Activated naive CD8-positive, alpha-beta T cell (primary cell): Measurements from ENCODE around the gene MCTP1.
"Not testable (repeated sequence)": the region's sequence is repeated elsewhere in the genome, so short reads cannot be mapped to it uniquely, and the experiment has no call there.

Experiments used
- H3K27ac Mint-ChIP-seq: one replicate; pipeline ENCODE4 v1.8.0; 2021; ENCODE audit warnings: mixed read lengths
- H3K27me3 Mint-ChIP-seq: one replicate; pipeline ENCODE4 v1.8.0; 2021; ENCODE audit warnings: mixed read lengths
- H3K36me3 Mint-ChIP-seq: one replicate; pipeline ENCODE4 v1.8.0; 2021; ENCODE audit warnings: mixed read lengths
- H3K4me1 Mint-ChIP-seq: one replicate; pipeline ENCODE4 v1.8.0; 2021; ENCODE audit warnings: low read depth, mixed read lengths
- H3K4me3 Mint-ChIP-seq: one replicate; pipeline ENCODE4 v1.8.0; 2021; ENCODE audit warnings: mild to moderate bottlenecking, mixed read lengths
- H3K9me3 Mint-ChIP-seq: one replicate; pipeline ENCODE4 v1.8.0; 2021; ENCODE audit warnings: low read depth, mixed read lengths

Gene MCTP1

GRCh38 chr5:95177456-95177855, 107.4 kb downstream of the MCTP1 start:
- H3K9me3 Mint-ChIP-seq = peaks cover 4% of the 10 kb centered on the region
- H3K27me3 Mint-ChIP-seq = no peaks in the 10 kb centered on the region
- H3K4me1 Mint-ChIP-seq = no peaks in the 10 kb centered on the region
- no peaks in the 10 kb centered on the region for H3K36me3 Mint-ChIP-seq
- H3K27ac Mint-ChIP-seq = no peak overlapping the region
- H3K4me3 Mint-ChIP-seq = no peak overlapping the region

GRCh38 chr5:95175106-95175505, 109.8 kb downstream of the MCTP1 start:
- no peaks in the 10 kb centered on the region for H3K4me1 Mint-ChIP-seq
- H3K27ac Mint-ChIP-seq = no peak overlapping the region
- peaks cover 4% of the 10 kb centered on the region for H3K9me3 Mint-ChIP-seq
- H3K4me3 Mint-ChIP-seq = no peak overlapping the region
- no peaks in the 10 kb centered on the region for H3K36me3 Mint-ChIP-seq
- peaks cover 1% of the 10 kb centered on the region for H3K27me3 Mint-ChIP-seq

DNA sequence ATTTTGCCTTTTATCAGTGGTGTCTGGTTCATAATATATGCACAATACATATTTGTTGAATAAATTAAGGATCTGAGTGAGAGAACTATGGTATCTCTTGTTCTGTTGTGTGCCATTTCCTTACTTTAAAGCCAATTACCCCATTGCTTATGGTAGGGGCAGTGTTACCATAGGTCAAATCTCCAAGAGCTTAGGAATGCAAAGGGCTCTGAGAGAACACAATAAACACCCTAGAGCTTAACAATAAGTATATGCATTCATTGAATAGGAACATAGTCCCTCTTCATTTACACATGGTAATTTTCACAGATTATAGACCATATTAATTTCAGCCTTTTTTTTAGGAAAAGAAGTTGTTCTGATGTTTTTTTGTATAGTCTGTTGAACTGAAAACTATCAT, 112.2 kb downstream of the MCTP1 start:
- Mint-ChIP-seq H3K27me3 (peaks cover 1% of the 10 kb centered on the region), H3K27ac (no peak overlapping the region), H3K9me3 (no peaks in the 10 kb centered on the region), H3K4me1 (no peaks in the 10 kb centered on the region), H3K4me3 (no peak overlapping the region), H3K36me3 (no peaks in the 10 kb centered on the region)

DNA sequence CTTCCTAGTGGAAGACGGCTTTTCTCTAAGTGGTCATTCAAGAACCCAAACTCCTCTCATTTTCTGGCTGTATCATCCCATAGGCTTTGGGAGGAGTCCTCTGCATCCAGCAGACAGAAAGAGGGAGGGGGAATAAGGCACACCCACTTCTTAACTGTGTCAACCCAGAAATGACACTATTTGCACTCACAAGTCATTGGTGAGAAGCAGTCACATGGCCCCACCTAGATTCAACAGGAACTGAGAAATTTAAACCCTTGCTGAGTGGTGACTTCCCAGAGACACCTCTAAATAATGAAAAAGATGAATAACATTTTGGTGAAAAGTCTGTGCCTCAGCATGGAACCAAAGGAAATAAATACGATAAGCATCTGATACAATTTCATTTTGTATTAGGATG, 120.0 kb downstream of the MCTP1 start:
- Mint-ChIP-seq H3K27me3 (no peaks in the 10 kb centered on the region), H3K4me3 (no peak overlapping the region), H3K4me1 (peaks cover 5% of the 10 kb centered on the region), H3K36me3 (no peaks in the 10 kb centered on the region), H3K27ac (no peak overlapping the region), H3K9me3 (no peaks in the 10 kb centered on the region)

GRCh38 chr5:95163079-95163478, 121.8 kb downstream of the MCTP1 start:
- Mint-ChIP-seq H3K4me1 (peaks cover 5% of the 10 kb centered on the region), H3K36me3 (no peaks in the 10 kb centered on the region), H3K9me3 (no peaks in the 10 kb centered on the region), H3K4me3 (no peak overlapping the region), H3K27ac (no peak overlapping the region), H3K27me3 (no peaks in the 10 kb centered on the region)

- Mint-ChIP-seq H3K9me3 (no peaks in the 10 kb centered on the region), H3K36me3 (no peaks in the 10 kb centered on the region), H3K27ac (no peak overlapping the region), H3K4me3 (no peak overlapping the region), H3K27me3 (no peaks in the 10 kb centered on the region), H3K4me1 (peaks cover 5% of the 10 kb centered on the region)
Observed at GRCh38 chr5:95162231-95162992, 122.5 kb downstream of the MCTP1 start.

DNA sequence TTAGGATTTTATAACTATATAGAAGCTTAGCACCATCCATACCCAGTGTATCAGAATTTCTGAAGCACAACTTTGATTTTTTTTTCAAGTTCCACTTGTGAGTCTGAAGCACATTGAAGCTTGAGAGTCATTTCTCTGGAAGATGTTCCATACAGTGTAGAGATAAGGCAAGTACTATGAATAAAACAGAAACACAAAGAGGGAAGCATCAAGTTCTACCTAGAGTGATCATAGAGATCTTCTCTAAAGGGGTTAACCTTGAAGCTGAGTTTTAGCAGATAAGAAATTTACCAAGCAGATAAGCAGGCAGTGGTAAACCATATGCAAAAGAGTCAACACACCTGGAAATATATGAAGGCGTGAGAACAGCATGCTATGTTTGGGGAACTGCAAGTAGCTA, 125.3 kb downstream of the MCTP1 start:
- Mint-ChIP-seq H3K36me3 (no peaks in the 10 kb centered on the region), H3K27ac (no peak overlapping the region), H3K9me3 (no peaks in the 10 kb centered on the region), H3K4me3 (no peak overlapping the region), H3K27me3 (no peaks in the 10 kb centered on the region), H3K4me1 (peaks cover 5% of the 10 kb centered on the region)

GRCh38 chr5:95155888-95156287, 129.0 kb downstream of the MCTP1 start:
- H3K4me3 Mint-ChIP-seq = no peak overlapping the region
- H3K36me3 Mint-ChIP-seq = no peaks in the 10 kb centered on the region
- no peak overlapping the region for H3K27ac Mint-ChIP-seq
- no peaks in the 10 kb centered on the region for H3K4me1 Mint-ChIP-seq
- H3K27me3 Mint-ChIP-seq = no peaks in the 10 kb centered on the region
- H3K9me3 Mint-ChIP-seq = no peaks in the 10 kb centered on the region

GRCh38 chr5:95153511-95153910, 131.4 kb downstream of the MCTP1 start:
- no peaks in the 10 kb centered on the region for H3K4me1 Mint-ChIP-seq
- no peaks in the 10 kb centered on the region for H3K36me3 Mint-ChIP-seq
- H3K27me3 Mint-ChIP-seq = no peaks in the 10 kb centered on the region
- no peak overlapping the region for H3K4me3 Mint-ChIP-seq
- no peak overlapping the region for H3K27ac Mint-ChIP-seq
- peaks cover 1% of the 10 kb centered on the region for H3K9me3 Mint-ChIP-seq

- Mint-ChIP-seq H3K36me3 (no peaks in the 10 kb centered on the region), H3K4me1 (no peaks in the 10 kb centered on the region), H3K4me3 (no peak overlapping the region), H3K27ac (no peak overlapping the region), H3K9me3 (peaks cover 10% of the 10 kb centered on the region), H3K27me3 (no peaks in the 10 kb centered on the region)
Observed at GRCh38 chr5:95152535-95152934, 132.4 kb downstream of the MCTP1 start.

- no peaks in the 10 kb centered on the region for H3K4me1 Mint-ChIP-seq
- H3K27ac Mint-ChIP-seq = no peak overlapping the region
- H3K36me3 Mint-ChIP-seq = no peaks in the 10 kb centered on the region
- peaks cover 10% of the 10 kb centered on the region for H3K9me3 Mint-ChIP-seq
- no peaks in the 10 kb centered on the region for H3K27me3 Mint-ChIP-seq
- H3K4me3 Mint-ChIP-seq = no peak overlapping the region
Observed at GRCh38 chr5:95152131-95152530, 132.8 kb downstream of the MCTP1 start.

GRCh38 chr5:95151694-95152093, 133.2 kb downstream of the MCTP1 start:
- no peak overlapping the region for H3K27ac Mint-ChIP-seq
- no peaks in the 10 kb centered on the region for H3K4me1 Mint-ChIP-seq
- no peaks in the 10 kb centered on the region for H3K36me3 Mint-ChIP-seq
- H3K9me3 Mint-ChIP-seq = peaks cover 10% of the 10 kb centered on the region
- H3K4me3 Mint-ChIP-seq = no peak overlapping the region
- no peaks in the 10 kb centered on the region for H3K27me3 Mint-ChIP-seq

GRCh38 chr5:95149387-95149786, 135.5 kb downstream of the MCTP1 start:
- H3K4me1 Mint-ChIP-seq = no peaks in the 10 kb centered on the region
- H3K27ac Mint-ChIP-seq = no peak overlapping the region
- H3K9me3 Mint-ChIP-seq = peaks cover 16% of the 10 kb centered on the region
- H3K4me3 Mint-ChIP-seq = no peak overlapping the region
- H3K27me3 Mint-ChIP-seq = no peaks in the 10 kb centered on the region
- H3K36me3 Mint-ChIP-seq = no peaks in the 10 kb centered on the region

GRCh38 chr5:95148453-95148852, 136.4 kb downstream of the MCTP1 start:
- no peaks in the 10 kb centered on the region for H3K27me3 Mint-ChIP-seq
- H3K27ac Mint-ChIP-seq = no peak overlapping the region
- H3K9me3 Mint-ChIP-seq = peaks cover 16% of the 10 kb centered on the region
- no peak overlapping the region for H3K4me3 Mint-ChIP-seq
- no peaks in the 10 kb centered on the region for H3K4me1 Mint-ChIP-seq
- no peaks in the 10 kb centered on the region for H3K36me3 Mint-ChIP-seq

DNA sequence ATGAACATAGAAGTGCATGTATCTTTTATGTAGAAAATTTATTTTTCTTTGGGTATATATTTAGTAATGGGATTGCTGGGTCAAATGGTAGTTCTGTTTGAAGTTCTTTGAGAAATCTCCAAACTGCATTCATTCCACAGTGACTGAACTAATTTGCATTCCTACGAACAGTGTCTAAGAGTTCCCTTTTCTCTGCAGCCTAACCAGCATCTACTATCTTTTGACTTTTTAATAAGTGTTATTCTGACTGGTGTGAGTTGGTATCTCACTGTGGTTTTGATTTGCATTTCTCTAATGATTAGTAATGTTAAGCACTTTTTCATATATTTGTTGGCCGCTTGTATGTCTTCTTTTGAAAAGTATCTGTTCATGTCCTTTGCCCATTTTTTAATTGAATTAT, 141.0 kb downstream of the MCTP1 start:
- not testable (repeated sequence) for H3K27ac Mint-ChIP-seq, H3K27me3 Mint-ChIP-seq, H3K4me1 Mint-ChIP-seq, H3K36me3 Mint-ChIP-seq, H3K4me3 Mint-ChIP-seq
- H3K9me3 Mint-ChIP-seq = peaks cover 16% of the 10 kb centered on the region

GRCh38 chr5:95142145-95142544, 142.7 kb downstream of the MCTP1 start:
- Mint-ChIP-seq H3K9me3 (peaks cover 6% of the 10 kb centered on the region), H3K36me3 (no peaks in the 10 kb centered on the region), H3K27ac (no peak overlapping the region), H3K27me3 (peaks cover 2% of the 10 kb centered on the region), H3K4me3 (no peak overlapping the region), H3K4me1 (no peaks in the 10 kb centered on the region)
